HL-60/S4 treated with retinoic acid at 250 ng/mL for 4 days and 3 days (cell line): Measurements from ENCODE around the gene ADD3.

Experiments
- in situ Hi-C: fragments of 300-500 bp; cut with MboI; formaldehyde crosslinking; loops from 2 replicates; pipeline ENCODE4 v1.7.0; 2022; ENCODE audit warnings: low sequenced_read_pairs

Gene ADD3

GRCh38 chr10:109998513-109998912 is 9.3 kb upstream of the ADD3 start:
- in situ Hi-C loops, result no loop called here

GRCh38 chr10:110002801-110003523 is 4.8 kb upstream of the ADD3 start:
- in situ Hi-C loops, result no loop called here

GRCh38 chr10:110003524-110003885 is 4.3 kb upstream of the ADD3 start:
- in situ Hi-C loops, result no loop called here

- in situ Hi-C loops, result no loop called here
Measured at GRCh38 chr10:110005719-110006118, 2.1 kb upstream of the ADD3 start.

GRCh38 chr10:110006358-110007160 is 1.2 kb upstream of the ADD3 start:
- in situ Hi-C loops, result no loop called here

- in situ Hi-C loops, result no loop called here
Measured at GRCh38 chr10:110007161-110007700, 553 bp upstream of the ADD3 start.

- in situ Hi-C loops, result no loop called here
Measured at GRCh38 chr10:110008518-110009339, 945 bp downstream of the ADD3 start.

GRCh38 chr10:110009736-110010475 is 2.1 kb downstream of the ADD3 start:
- in situ Hi-C loops, result no loop called here

- in situ Hi-C loops, result no loop called here
Measured at GRCh38 chr10:110010486-110011378, 2.9 kb downstream of the ADD3 start.

- in situ Hi-C loops, result no loop called here
Measured at GRCh38 chr10:110011681-110012080, 3.9 kb downstream of the ADD3 start.

GRCh38 chr10:110013630-110014293 is 6.0 kb downstream of the ADD3 start:
- in situ Hi-C loops, result no loop called here

- in situ Hi-C loops, result no loop called here
Measured at GRCh38 chr10:110016039-110016438, 8.3 kb downstream of the ADD3 start.

GRCh38 chr10:110017052-110017451 is 9.3 kb downstream of the ADD3 start:
- in situ Hi-C loops, result no loop called here

GRCh38 chr10:110017907-110018306 is 10.1 kb downstream of the ADD3 start:
- in situ Hi-C loops, result no loop called here

- in situ Hi-C loops, result no loop called here
Measured at GRCh38 chr10:110020265-110020664, 12.5 kb downstream of the ADD3 start.

- in situ Hi-C loops, result no loop called here
Measured at GRCh38 chr10:110022716-110023504, 15.1 kb downstream of the ADD3 start.

- in situ Hi-C loops, result no loop called here
Measured at GRCh38 chr10:110023785-110024465, 16.1 kb downstream of the ADD3 start.

- in situ Hi-C loops, result no loop called here
Measured at GRCh38 chr10:110029450-110029849, 21.7 kb downstream of the ADD3 start.
